ENCODE results near the gene AFF2. TPM values are rescaled to one million over a fixed set of nuclear protein-coding genes. Genes with fewer than 3 reads are reported as not detected.

Gene AFF2
- total RNA-seq, 1 donor from 2014 or later: 0.06 TPM

- TF ChIP-seq, protein P1, sequence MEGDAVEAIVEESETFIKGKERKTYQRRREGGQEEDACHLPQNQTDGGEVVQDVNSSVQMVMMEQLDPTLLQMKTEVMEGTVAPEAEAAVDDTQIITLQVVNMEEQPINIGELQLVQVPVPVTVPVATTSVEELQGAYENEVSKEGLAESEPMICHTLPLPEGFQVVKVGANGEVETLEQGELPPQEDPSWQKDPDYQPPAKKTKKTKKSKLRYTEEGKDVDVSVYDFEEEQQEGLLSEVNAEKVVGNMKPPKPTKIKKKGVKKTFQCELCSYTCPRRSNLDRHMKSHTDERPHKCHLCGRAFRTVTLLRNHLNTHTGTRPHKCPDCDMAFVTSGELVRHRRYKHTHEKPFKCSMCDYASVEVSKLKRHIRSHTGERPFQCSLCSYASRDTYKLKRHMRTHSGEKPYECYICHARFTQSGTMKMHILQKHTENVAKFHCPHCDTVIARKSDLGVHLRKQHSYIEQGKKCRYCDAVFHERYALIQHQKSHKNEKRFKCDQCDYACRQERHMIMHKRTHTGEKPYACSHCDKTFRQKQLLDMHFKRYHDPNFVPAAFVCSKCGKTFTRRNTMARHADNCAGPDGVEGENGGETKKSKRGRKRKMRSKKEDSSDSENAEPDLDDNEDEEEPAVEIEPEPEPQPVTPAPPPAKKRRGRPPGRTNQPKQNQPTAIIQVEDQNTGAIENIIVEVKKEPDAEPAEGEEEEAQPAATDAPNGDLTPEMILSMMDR (conservative IDR thresholded peaks at IDR 0.05; ENCODE audit: low read depth, low read length): no peak
- no peak overlapping the region for H3K4me3 ChIP-seq (ENCODE audit: low read depth, low read length)
- DNase-seq (ENCODE audit: low read depth): no peak
Observed at GRCh38 chrX:148961985-148962384, 461.6 kb downstream of the AFF2 start.

DNA sequence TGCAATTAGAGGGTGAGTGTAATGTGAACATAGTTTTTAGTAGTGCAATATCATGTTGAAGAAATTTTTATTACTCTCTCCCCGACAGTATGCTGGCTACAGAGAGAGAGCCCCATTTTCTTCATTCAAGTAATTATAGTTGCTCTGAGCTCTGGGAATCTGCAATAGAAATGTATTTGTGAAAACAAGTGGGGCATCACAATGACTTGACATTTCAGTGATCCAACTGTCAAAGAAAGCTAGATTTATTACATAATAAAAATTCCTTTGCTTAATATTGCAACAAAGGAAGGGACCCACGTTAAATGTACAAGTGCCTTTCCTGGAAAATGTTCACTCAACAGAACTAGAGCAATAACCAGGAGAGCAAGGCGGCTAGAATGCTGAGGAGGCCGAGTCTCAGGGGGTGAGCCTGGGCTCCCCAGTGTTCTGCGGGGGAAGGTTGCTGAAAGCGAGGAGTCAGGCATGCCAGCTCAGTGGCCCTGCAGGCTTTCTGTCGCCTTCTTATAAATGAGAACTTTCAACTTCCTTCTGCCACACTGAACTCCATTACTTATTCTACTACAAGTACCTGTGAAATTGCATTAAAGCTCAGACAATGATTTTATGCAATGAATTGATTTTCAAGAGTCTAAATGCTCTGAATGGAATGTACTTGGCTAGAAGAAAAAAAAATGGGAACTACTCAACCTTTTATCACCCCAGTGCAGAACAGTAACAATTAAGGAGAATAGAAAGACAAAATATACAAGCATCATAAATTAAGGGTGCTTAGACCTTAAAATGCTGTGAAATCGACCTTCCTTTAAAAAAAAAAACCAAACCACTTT lies 476.4 kb downstream of the AFF2 start:
- no peak for DNase-seq (ENCODE audit: low read depth)
- TF ChIP-seq, protein P1 (conservative IDR thresholded peaks at IDR 0.05; ENCODE audit: low read depth, low read length): no peak
- no peak overlapping the region for H3K4me3 ChIP-seq (ENCODE audit: low read depth, low read length)

- DNase-seq (ENCODE audit: low read depth): no peak
- H3K4me3 ChIP-seq (ENCODE audit: low read depth, low read length): no peak overlapping the region
- TF ChIP-seq, protein P1 (conservative IDR thresholded peaks at IDR 0.05; ENCODE audit: low read depth, low read length): no peak
Observed at GRCh38 chrX:148979786-148980185, 479.4 kb downstream of the AFF2 start.

DNA sequence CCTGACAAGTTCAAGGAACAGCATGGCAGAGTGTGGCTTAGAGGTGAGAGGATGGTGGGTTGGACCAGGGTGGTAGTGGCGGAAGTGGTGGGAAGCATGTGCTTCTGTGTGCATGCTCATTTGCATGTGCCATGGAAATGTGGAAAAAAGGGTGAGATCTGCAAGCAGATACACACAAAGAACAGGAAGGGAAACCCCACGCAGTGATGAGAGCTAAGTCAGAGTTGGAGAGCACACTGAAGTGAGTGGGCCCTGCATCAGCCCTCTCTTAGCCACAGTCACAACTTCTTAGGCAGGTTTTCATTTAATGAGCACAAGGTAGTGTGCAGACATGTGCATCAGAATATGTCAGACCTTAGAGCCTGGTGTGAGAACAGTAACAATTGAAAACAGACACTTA lies 483.8 kb downstream of the AFF2 start:
- TF ChIP-seq, protein P1 (conservative IDR thresholded peaks at IDR 0.05; ENCODE audit: low read depth, low read length): no peak
- no peak overlapping the region for H3K4me3 ChIP-seq (ENCODE audit: low read depth, low read length)
- no peak for DNase-seq (ENCODE audit: low read depth)

GRCh38 chrX:148991502-148991901 lies 491.1 kb downstream of the AFF2 start:
- DNase-seq (ENCODE audit: low read depth): no peak
- TF ChIP-seq, protein P1 (conservative IDR thresholded peaks at IDR 0.05; ENCODE audit: low read depth, low read length): no peak

GRCh38 chrX:148995661-148996060 lies 495.2 kb downstream of the AFF2 start:
- H3K4me3 ChIP-seq (ENCODE audit: low read depth, low read length): no peak overlapping the region
- DNase-seq (ENCODE audit: low read depth): no peak
- TF ChIP-seq, protein P1 (conservative IDR thresholded peaks at IDR 0.05; ENCODE audit: low read depth, low read length): no peak

More at GRCh38 chrX:148991502-148991901, 491.1 kb downstream of the AFF2 start:
- no peak overlapping the region for H3K4me3 ChIP-seq (ENCODE audit: low read depth, low read length)

- no peak for DNase-seq (ENCODE audit: low read depth)
- TF ChIP-seq, protein P1 (conservative IDR thresholded peaks at IDR 0.05; ENCODE audit: low read depth, low read length): no peak
- no peak overlapping the region for H3K4me3 ChIP-seq (ENCODE audit: low read depth, low read length)
Observed at GRCh38 chrX:149002320-149002719, 501.9 kb downstream of the AFF2 start.

All from epithelial cell of proximal tubule (primary cell).